MM.1S (cell line): ENCODE data around the gene LAX1.
A peak's percentile ranks its signal among the peaks of the same experiment; 100 is the strongest.

Experiments used
- CTCF ChIP-seq: fragments of 300-600 bp; sonication (generic); IDR thresholded peaks from 2 replicates; pipeline ENCODE4 v1.5.1; 2016; ENCODE audit warnings: antibody characterized with exemption, low read length, mixed read lengths
- EZH2 ChIP-seq: fragments of 300-600 bp; sonication (generic); optimal IDR thresholded peaks from 2 replicates; pipeline ENCODE3; 2017; ENCODE audit warnings: low read depth, mild to moderate bottlenecking, antibody characterized with exemption, low read length, mixed read lengths
- EZH2phosphoT487 ChIP-seq: fragments of 300-600 bp; sonication (generic); IDR thresholded peaks from 2 replicates; pipeline ENCODE4 v1.6.1; 2018; ENCODE audit warnings: antibody characterized with exemption, low read length

- TF ChIP-seq EZH2 (no peak), CTCF (0 out of 2 replicates have a peak, but pooled peaks have one; percentile 4), EZH2phosphoT487 (no peak)
Observed at GRCh38 chr1:203733009-203733863, 31.7 kb upstream of the LAX1 start.
